ENCODE results near the gene SSTR3. TPM values are rescaled to one million over a fixed set of nuclear protein-coding genes. Genes with fewer than 3 reads are reported as not detected.
"Not testable (repeated sequence)": the region's sequence is repeated elsewhere in the genome, so short reads cannot be mapped to it uniquely, and the experiment has no call there.

Gene SSTR3
- total RNA-seq, 2 donors from 2014 or later = not detected

- ATAC-seq (no peak), DNase-seq (peak; percentile 16)
- intact Hi-C loops (cut with DNase I) = loop anchor here in 1 of 2 donors (5.0 to 10.0 kb wide), 2 partner anchors 45 to 128 kb away; no protein-coding TSS in a partner anchor
Observed at GRCh38 chr22:37202716-37203115, 9.6 kb downstream of the SSTR3 start.

GRCh38 chr22:37202001-37202555, 10.2 kb downstream of the SSTR3 start:
- intact Hi-C loops (cut with DNase I) = loop anchor here in 1 of 2 donors (5.0 to 10.0 kb wide), 2 partner anchors 45 to 127 kb away; no protein-coding TSS in a partner anchor
- peak; percentile 9 for DNase-seq
- ATAC-seq = no peak

GRCh38 chr22:37201443-37201820, 10.8 kb downstream of the SSTR3 start:
- intact Hi-C loops (cut with DNase I) = loop anchor here in 1 of 2 donors (5.0 to 10.0 kb wide), 2 partner anchors 44 to 127 kb away; no protein-coding TSS in a partner anchor
- not testable (repeated sequence) for ATAC-seq, DNase-seq

- intact Hi-C loops (cut with DNase I) = loop anchor here (1.0 to 10.0 kb wide), 3 partner anchors 42 to 125 kb away; no protein-coding TSS in a partner anchor
- no peak for DNase-seq
- ATAC-seq = no peak
Observed at GRCh38 chr22:37199760-37200108, 12.5 kb downstream of the SSTR3 start.

- ATAC-seq (peak; percentile 92 to 93), DNase-seq (peak; percentile 99)
- intact Hi-C loops (cut with DNase I) = loop anchor here in 1 of 2 donors (1.0 kb wide), 1 partner anchor 121 kb away; no protein-coding TSS in a partner anchor
Observed at GRCh38 chr22:37199103-37199759, 13.0 kb downstream of the SSTR3 start.

- intact Hi-C loops (cut with DNase I) = loop anchor here in 1 of 2 donors (1.0 kb wide), 2 partner anchors 32 to 120 kb away; no protein-coding TSS in a partner anchor
- DNase-seq (peak; percentile 88), ATAC-seq (peak; percentile 68 to 73)
Observed at GRCh38 chr22:37198258-37199102, 13.8 kb downstream of the SSTR3 start.

GRCh38 chr22:37197451-37198257, 14.6 kb downstream of the SSTR3 start:
- peak in 1 of 2 donors; percentile 23 for ATAC-seq
- intact Hi-C loops (cut with DNase I) = loop anchor here in 1 of 2 donors (1.0 kb wide), 1 partner anchor 31 kb away; no protein-coding TSS in a partner anchor
- DNase-seq = peak; percentile 69

- intact Hi-C loops (cut with DNase I) = no loop called here
- peak; percentile 62 to 71 for ATAC-seq
- DNase-seq = peak; percentile 88
Observed at GRCh38 chr22:37196539-37197450, 15.5 kb downstream of the SSTR3 start.

GRCh38 chr22:37195921-37196320, 16.4 kb downstream of the SSTR3 start:
- ATAC-seq = peak in 1 of 2 donors; percentile 2
- intact Hi-C loops (cut with DNase I) = no loop called here
- DNase-seq = peak; percentile 37

- intact Hi-C loops (cut with DNase I) = no loop called here
- ATAC-seq (no peak), DNase-seq (no peak)
Observed at GRCh38 chr22:37194750-37195149, 17.5 kb downstream of the SSTR3 start.

GRCh38 chr22:37193629-37194191, 18.6 kb downstream of the SSTR3 start:
- ATAC-seq (no peak), DNase-seq (peak; percentile 20)
- intact Hi-C loops (cut with DNase I) = no loop called here

- no peak for ATAC-seq
- intact Hi-C loops (cut with DNase I) = no loop called here
Observed at GRCh38 chr22:37192741-37193140, 19.5 kb downstream of the SSTR3 start.

GRCh38 chr22:37192204-37192603, 20.1 kb downstream of the SSTR3 start:
- no peak for ATAC-seq
- DNase-seq = no peak
- intact Hi-C loops (cut with DNase I) = no loop called here

More at GRCh38 chr22:37192741-37193140, 19.5 kb downstream of the SSTR3 start:
- no peak for DNase-seq

GRCh38 chr22:37190262-37190780, 22.0 kb downstream of the SSTR3 start:
- DNase-seq (no peak), ATAC-seq (no peak)
- intact Hi-C loops (cut with DNase I) = no loop called here

GRCh38 chr22:37188901-37189466, 23.3 kb downstream of the SSTR3 start:
- intact Hi-C loops (cut with DNase I) = no loop called here
- DNase-seq = peak; percentile 13
- peak; percentile 14 to 23 for ATAC-seq

- peak; percentile 82 to 91 for ATAC-seq
- intact Hi-C loops (cut with DNase I) = no loop called here
- DNase-seq = peak; percentile 68
Observed at GRCh38 chr22:37187891-37188761, 24.2 kb downstream of the SSTR3 start, which contains the start of gene C1QTNF6. TSS of gene C1QTNF6 (minus strand) at chr22:37188247. CDS start at chr22:37188213, 34 bp downstream.

Measured in left cardiac atrium (tissue), 4 donors.